Measurements from ENCODE around the gene KLF15. TPM values are rescaled to one million over a fixed set of nuclear protein-coding genes. Genes with fewer than 3 reads are reported as not detected.

Gene KLF15
- total and polyA plus RNA-seq, 9 of the 15 experiments (the other 6 are each of a cell fraction or from before 2014, with no cell fraction given), result 0.08 to 4.8 (median 1.2) TPM

GRCh38 chr3:126356373-126357264 lies 589 bp downstream of the KLF15 start (continued):
- TF ChIP-seq SMAD3 (CRISPR knock-in tag; conservative IDR thresholded peaks at IDR 0.05) (no peak), SOX6 (IDR thresholded peaks at IDR 0.05) (no peak), BCL6 (CRISPR knock-in tag; IDR thresholded peaks at IDR 0.05) (no peak), SAFB (IDR thresholded peaks at IDR 0.05; ENCODE audit: borderline replicate concordance, low read depth, low read length) (peak; percentile 94), C11orf30 (IDR thresholded peaks at IDR 0.05; ENCODE audit: low read depth) (no peak), CBX2 (IDR thresholded peaks at IDR 0.05; ENCODE audit: insufficient read depth, low read length, poor library complexity, severe bottlenecking) (no peak), TSHZ1 (CRISPR knock-in tag; IDR thresholded peaks at IDR 0.05) (no peak), MYNN (IDR thresholded peaks at IDR 0.05) (peak; percentile 16), MYNN (CRISPR knock-in tag; IDR thresholded peaks at IDR 0.05) (no peak), CUX1 (CRISPR knock-in tag; IDR thresholded peaks at IDR 0.05) (no peak), MAFF (IDR thresholded peaks at IDR 0.05; ENCODE audit: low read length) (no peak), ZFX (CRISPR knock-in tag; IDR thresholded peaks at IDR 0.05) (peak; percentile 38; the same call in 1 of the 2 replicates)
